RWPE2 (cell line): ENCODE measurements around the gene HSPA12A.
A peak's percentile ranks its signal among the peaks of the same experiment; 100 is the strongest.

ENCODE experiments used
- ATAC-seq: fragments of 200-7000 bp; cut with Tn5 transposase; 3 replicates; pipeline ENCODE4 v1.9.1; 2021; ENCODE audit warnings: low read depth
- DNase-seq: peaks from one replicate; pipeline ENCODE4 v3.0.0-alpha.2; 2020; ENCODE audit warnings: low spot score
- H3K27ac ChIP-seq: fragments of 450-650 bp; 2 replicates; pipeline ENCODE4 v1.5.1; 2017; ENCODE audit warnings: mild to moderate bottlenecking; ENCODE audit not compliant: poor library complexity, severe bottlenecking
- H3K27me3 ChIP-seq: fragments of 250-450 bp; sonication (Bioruptor Pico); 2 replicates; pipeline ENCODE4 v1.5.1; 2021; ENCODE audit warnings: mild to moderate bottlenecking, moderate library complexity; ENCODE audit not compliant: insufficient read depth, poor library complexity, severe bottlenecking
- H3K36me3 ChIP-seq: fragments of 250-450 bp; sonication (Bioruptor Pico); 2 replicates; pipeline ENCODE4 v1.5.1; 2020; ENCODE audit warnings: low read depth, mild to moderate bottlenecking, moderate library complexity
- H3K4me1 ChIP-seq: fragments of 250-450 bp; sonication (Bioruptor Pico); 2 replicates; pipeline ENCODE4 v1.5.1; 2021; ENCODE audit warnings: mild to moderate bottlenecking, moderate library complexity; ENCODE audit not compliant: insufficient read depth, poor library complexity, severe bottlenecking
- H3K4me3 ChIP-seq: fragments of 250-450 bp; sonication (Bioruptor Pico); 2 replicates; pipeline ENCODE4 v1.5.1; 2021; ENCODE audit warnings: mild to moderate bottlenecking, moderate library complexity; ENCODE audit not compliant: severe bottlenecking
- H3K9me3 ChIP-seq: fragments of 250-450 bp; sonication (Bioruptor Pico); 2 replicates; pipeline ENCODE4 v1.5.1; 2021; ENCODE audit warnings: mild to moderate bottlenecking, moderate library complexity; ENCODE audit not compliant: severe bottlenecking
- CTCF ChIP-seq: fragments of 450-650 bp; IDR thresholded peaks from one replicate; pipeline ENCODE4 v1.5.1; 2017; ENCODE audit warnings: mild to moderate bottlenecking, moderate library complexity; ENCODE audit not compliant: poor library complexity, severe bottlenecking

Gene HSPA12A

GRCh38 chr10:116747325-116747724 is 5.0 kb upstream of the HSPA12A start:
- no peak for TF ChIP-seq CTCF
- ATAC-seq (no peak), DNase-seq (no peak)
- Histone ChIP-seq H3K9me3 (no peaks in the 10 kb centered on the region), H3K36me3 (no peaks in the 10 kb centered on the region), H3K4me3 (no peak overlapping the region), H3K27ac (peak overlapping the region; percentile 43), H3K4me1 (peaks cover 12% of the 10 kb centered on the region), H3K27me3 (no peaks in the 10 kb centered on the region)

GRCh38 chr10:116744885-116745284 is 2.5 kb upstream of the HSPA12A start:
- Histone ChIP-seq H3K4me1 (peaks cover 12% of the 10 kb centered on the region), H3K36me3 (no peaks in the 10 kb centered on the region), H3K4me3 (no peak overlapping the region), H3K27ac (no peak overlapping the region), H3K9me3 (no peaks in the 10 kb centered on the region), H3K27me3 (no peaks in the 10 kb centered on the region)
- no peak for TF ChIP-seq CTCF
- ATAC-seq: no peak
- no peak for DNase-seq

DNA sequence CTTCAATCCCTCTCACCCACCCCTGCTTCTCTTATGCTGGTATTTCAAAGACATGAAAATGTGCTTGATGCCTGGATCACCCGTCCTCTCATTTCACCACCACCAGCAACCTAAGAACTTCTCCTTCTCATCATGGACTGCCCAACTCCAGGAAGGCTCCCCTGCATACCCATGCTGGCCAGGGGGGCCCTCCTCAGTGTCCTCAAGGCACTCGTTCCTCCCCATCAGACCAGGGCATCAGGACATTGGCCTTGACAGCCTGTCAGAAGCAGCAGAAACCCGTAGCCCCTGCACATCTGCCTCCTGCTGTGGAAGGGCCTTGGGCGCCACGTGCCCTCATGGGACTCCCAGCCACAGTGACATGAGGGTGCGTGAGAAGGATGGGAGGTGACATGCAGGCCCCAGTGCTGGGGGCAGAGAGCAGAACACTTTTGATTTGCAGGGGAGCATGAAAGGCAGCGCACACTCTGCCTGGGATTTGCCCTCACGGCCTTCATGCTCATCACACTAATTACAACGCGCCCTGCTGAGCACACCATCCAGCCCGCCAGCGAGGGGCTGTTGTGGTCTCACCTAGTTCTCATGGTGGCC is 1.9 kb upstream of the HSPA12A start:
- no peaks in the 10 kb centered on the region for H3K9me3 ChIP-seq
- no peak for DNase-seq
- H3K36me3 ChIP-seq: no peaks in the 10 kb centered on the region
- ATAC-seq: no peak
- H3K4me3 ChIP-seq: no peak overlapping the region
- TF ChIP-seq CTCF: no peak
- H3K4me1 ChIP-seq: peaks cover 12% of the 10 kb centered on the region
- no peaks in the 10 kb centered on the region for H3K27me3 ChIP-seq
- no peak overlapping the region for H3K27ac ChIP-seq

GRCh38 chr10:116743266-116744064 is 1.1 kb upstream of the HSPA12A start:
- peaks cover 11% of the 10 kb centered on the region for H3K4me1 ChIP-seq
- H3K27ac ChIP-seq: peak overlapping the region; percentile 51
- peak overlapping the region; percentile 72 for H3K4me3 ChIP-seq
- no peak for TF ChIP-seq CTCF
- no peaks in the 10 kb centered on the region for H3K27me3 ChIP-seq
- DNase-seq (no peak), ATAC-seq (no peak)
- H3K36me3 ChIP-seq: no peaks in the 10 kb centered on the region
- H3K9me3 ChIP-seq: no peaks in the 10 kb centered on the region
